Measurements from ENCODE around the gene SERPINA5. TPM values are rescaled to one million over a fixed set of nuclear protein-coding genes. Genes with fewer than 3 reads are reported as not detected.
A peak's percentile ranks its signal among the peaks of the same experiment; 100 is the strongest.

The SERPINA5 gene
- total RNA-seq, 6 experiments from 2014 or later, result 24.7 to 317 (median 167) TPM

DNA sequence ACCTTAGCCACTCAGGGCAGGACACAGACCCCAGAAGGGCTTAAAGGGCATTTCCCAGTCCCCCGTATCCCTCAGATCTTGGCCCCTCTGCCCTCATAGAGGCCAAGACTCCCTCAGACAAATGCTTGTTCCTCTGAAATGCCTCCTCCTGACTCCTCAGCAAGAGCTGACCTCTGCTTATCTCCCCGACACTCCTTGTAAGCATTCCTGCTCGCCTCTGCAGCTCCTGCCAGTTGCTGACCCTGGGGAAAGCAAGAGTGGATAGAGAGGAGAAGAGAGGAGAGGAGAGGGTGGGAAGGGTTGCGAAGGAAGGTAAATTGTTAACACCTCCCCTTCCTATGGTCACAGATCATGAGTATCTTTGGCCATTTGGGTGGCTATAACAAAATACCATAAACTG is 7.1 kb downstream of the SERPINA5 start:
- Histone ChIP-seq H3K27me3 (no peaks in the 10 kb centered on the region), H3K4me1 (peaks cover 0 to 58% (median 14%) of the 10 kb centered on the region in 4 donors), H3K36me3 (peaks cover 0 to 41% (median 14%) of the 10 kb centered on the region in 4 donors), H3K27ac (peak overlapping the region in 1 of 3 donors; percentile 13), H3K9me3 (no peaks in the 10 kb centered on the region), H3K4me3 (no peak overlapping the region)
- intact Hi-C loops (cut with DNase I), result no loop called here
- no peak for TF ChIP-seq POLR2A (IDR thresholded peaks at IDR 0.05)
- TF ChIP-seq, protein P1, sequence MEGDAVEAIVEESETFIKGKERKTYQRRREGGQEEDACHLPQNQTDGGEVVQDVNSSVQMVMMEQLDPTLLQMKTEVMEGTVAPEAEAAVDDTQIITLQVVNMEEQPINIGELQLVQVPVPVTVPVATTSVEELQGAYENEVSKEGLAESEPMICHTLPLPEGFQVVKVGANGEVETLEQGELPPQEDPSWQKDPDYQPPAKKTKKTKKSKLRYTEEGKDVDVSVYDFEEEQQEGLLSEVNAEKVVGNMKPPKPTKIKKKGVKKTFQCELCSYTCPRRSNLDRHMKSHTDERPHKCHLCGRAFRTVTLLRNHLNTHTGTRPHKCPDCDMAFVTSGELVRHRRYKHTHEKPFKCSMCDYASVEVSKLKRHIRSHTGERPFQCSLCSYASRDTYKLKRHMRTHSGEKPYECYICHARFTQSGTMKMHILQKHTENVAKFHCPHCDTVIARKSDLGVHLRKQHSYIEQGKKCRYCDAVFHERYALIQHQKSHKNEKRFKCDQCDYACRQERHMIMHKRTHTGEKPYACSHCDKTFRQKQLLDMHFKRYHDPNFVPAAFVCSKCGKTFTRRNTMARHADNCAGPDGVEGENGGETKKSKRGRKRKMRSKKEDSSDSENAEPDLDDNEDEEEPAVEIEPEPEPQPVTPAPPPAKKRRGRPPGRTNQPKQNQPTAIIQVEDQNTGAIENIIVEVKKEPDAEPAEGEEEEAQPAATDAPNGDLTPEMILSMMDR (IDR thresholded peaks at IDR 0.05), result no peak
- ATAC-seq (no peak), DNase-seq (no peak)
- 49% methylated on average over 3 of the region's 4 CpGs for WGBS (ENCODE audit: insufficient coverage, low coverage, low lambda C conversion rate, missing lambda C conversion rate)

DNA sequence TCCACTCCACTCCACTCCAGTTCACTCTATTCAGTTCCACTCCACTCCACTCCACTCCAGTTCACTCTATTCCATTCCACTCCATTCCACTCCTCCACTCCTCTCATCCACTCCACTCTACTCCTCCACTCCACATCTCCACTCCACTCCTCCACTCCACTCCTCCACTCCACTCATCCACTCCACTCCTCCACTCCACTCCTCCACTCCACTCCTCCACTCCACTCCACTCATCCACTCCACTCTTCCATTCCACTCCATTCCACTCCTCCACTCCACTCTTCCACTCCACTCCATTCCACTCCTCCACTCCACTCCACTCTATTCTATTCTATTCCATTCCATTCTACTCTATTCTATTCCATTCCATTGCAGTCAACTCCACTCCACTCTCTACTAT is 9.8 kb downstream of the SERPINA5 start:
- TF ChIP-seq, protein P1 (IDR thresholded peaks at IDR 0.05), result no peak
- no peak for TF ChIP-seq POLR2A (IDR thresholded peaks at IDR 0.05)
- DNase-seq (no peak), ATAC-seq (no peak)
- Histone ChIP-seq H3K27me3 (no peaks in the 10 kb centered on the region), H3K9me3 (no peaks in the 10 kb centered on the region), H3K27ac (no peak overlapping the region), H3K4me3 (no peak overlapping the region), H3K36me3 (peaks cover 0 to 41% (median 14%) of the 10 kb centered on the region in 4 donors), H3K4me1 (peaks cover 0 to 55% (median 18%) of the 10 kb centered on the region in 4 donors)
- intact Hi-C loops (cut with DNase I), result no loop called here

DNA sequence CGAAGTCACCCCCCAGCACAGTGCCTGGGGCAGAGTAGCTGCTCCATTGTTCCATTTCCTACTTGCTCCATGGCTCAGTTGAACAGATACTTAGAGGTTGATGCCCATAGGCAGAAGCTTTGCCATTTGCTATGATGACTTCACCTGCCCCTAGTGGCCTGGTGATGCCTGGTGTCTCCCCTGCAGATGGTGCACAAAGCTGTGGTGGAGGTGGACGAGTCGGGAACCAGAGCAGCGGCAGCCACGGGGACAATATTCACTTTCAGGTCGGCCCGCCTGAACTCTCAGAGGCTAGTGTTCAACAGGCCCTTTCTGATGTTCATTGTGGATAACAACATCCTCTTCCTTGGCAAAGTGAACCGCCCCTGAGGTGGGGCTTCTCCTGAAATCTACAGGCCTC is 10.6 kb downstream of the SERPINA5 start:
- H3K9me3 ChIP-seq, result no peaks in the 10 kb centered on the region
- peak in 1 of 3 donors; percentile 11 for DNase-seq
- no peak for ATAC-seq
- no peaks in the 10 kb centered on the region for H3K27me3 ChIP-seq
- TF ChIP-seq, protein P1 (IDR thresholded peaks at IDR 0.05), result no peak
- no peak for TF ChIP-seq POLR2A (IDR thresholded peaks at IDR 0.05)
- H3K27ac ChIP-seq, result no peak overlapping the region
- H3K36me3 ChIP-seq, result peaks cover 0 to 41% (median 14%) of the 10 kb centered on the region in 4 donors
- WGBS (ENCODE audit: insufficient coverage, low coverage, low lambda C conversion rate, missing lambda C conversion rate), result 88% methylated on average over 1 of the region's 8 CpGs
- no peak overlapping the region for H3K4me3 ChIP-seq
- peaks cover 0 to 56% (median 22%) of the 10 kb centered on the region in 4 donors for H3K4me1 ChIP-seq
- intact Hi-C loops (cut with DNase I), result no loop called here

DNA sequence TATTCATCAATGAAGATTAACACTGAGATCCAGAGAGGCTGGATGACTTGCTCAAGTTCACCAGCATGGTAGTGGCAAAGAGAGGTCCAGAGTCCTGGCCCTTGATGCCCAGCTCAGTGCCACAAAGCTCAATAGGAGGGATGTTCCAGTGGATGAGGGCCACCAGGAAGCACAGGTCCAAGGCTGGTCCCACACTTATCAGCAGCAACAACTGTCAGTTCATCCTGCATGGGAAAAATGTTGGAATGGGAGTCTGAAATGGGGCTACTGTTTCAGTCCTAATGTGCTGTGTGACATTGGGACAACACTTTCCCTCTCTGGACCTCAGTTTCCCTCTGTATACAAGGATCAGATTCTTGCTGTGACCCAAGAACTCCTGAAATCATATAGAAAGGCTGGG is 11.2 kb downstream of the SERPINA5 start:
- no peak overlapping the region for H3K27ac ChIP-seq
- peak in 1 of 3 donors; percentile 15 for DNase-seq
- peaks cover 0 to 37% (median 12%) of the 10 kb centered on the region in 4 donors for H3K36me3 ChIP-seq
- TF ChIP-seq, protein P1 (IDR thresholded peaks at IDR 0.05), result no peak
- no peak for TF ChIP-seq POLR2A (IDR thresholded peaks at IDR 0.05)
- ATAC-seq, result no peak
- H3K9me3 ChIP-seq, result no peaks in the 10 kb centered on the region
- peaks cover 0 to 56% (median 21%) of the 10 kb centered on the region in 4 donors for H3K4me1 ChIP-seq
- intact Hi-C loops (cut with DNase I), result no loop called here
- H3K27me3 ChIP-seq, result no peaks in the 10 kb centered on the region
- no peak overlapping the region for H3K4me3 ChIP-seq

DNA sequence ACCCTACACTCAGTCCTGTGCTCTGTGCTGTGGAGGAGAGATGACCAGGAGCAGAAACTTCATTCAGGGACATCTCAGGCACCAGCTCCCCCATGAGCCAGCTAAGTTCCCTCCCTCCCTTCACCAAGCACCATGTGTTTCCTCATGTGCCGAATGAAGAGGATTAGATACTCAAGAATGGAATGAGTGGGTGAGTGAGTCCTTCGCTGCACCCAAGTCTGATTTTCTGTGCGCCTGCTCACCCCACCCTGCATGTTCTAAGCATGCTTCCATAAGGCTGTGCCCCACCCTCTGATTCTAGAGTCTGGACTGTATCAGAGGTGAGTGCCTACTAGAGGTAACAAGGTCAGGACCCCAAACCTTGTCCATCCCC is 12.1 kb downstream of the SERPINA5 start:
- peaks cover 0 to 30% (median 8%) of the 10 kb centered on the region in 4 donors for H3K36me3 ChIP-seq
- no peaks in the 10 kb centered on the region for H3K9me3 ChIP-seq
- no peak overlapping the region for H3K4me3 ChIP-seq
- H3K27me3 ChIP-seq, result no peaks in the 10 kb centered on the region
- TF ChIP-seq POLR2A (IDR thresholded peaks at IDR 0.05), result no peak
- TF ChIP-seq, protein P1 (IDR thresholded peaks at IDR 0.05), result no peak
- intact Hi-C loops (cut with DNase I), result no loop called here
- ATAC-seq (peak in 2 of 4 donors; percentile 8 to 16), DNase-seq (no peak)
- H3K4me1 ChIP-seq, result peaks cover 0 to 47% (median 19%) of the 10 kb centered on the region in 4 donors
- peak overlapping the region in 2 of 3 donors; percentile 9 to 53 for H3K27ac ChIP-seq
- WGBS (ENCODE audit: insufficient coverage, low coverage, low lambda C conversion rate, missing lambda C conversion rate), result 72% methylated on average over 3 of the region's 3 CpGs

Data from right lobe of liver (tissue), 6 donors.